Renal cortex interstitium (tissue), 11 donors: ENCODE results near the gene DIAPH1. TPM values are rescaled to one million over a fixed set of nuclear protein-coding genes. Genes with fewer than 3 reads are reported as not detected.

Experiments
- DNase-seq, 11 donors: peaks; one replicate each; pipeline ENCODE4 v3.0.0-alpha.2; 2013; ENCODE audit warnings: low read depth in 9 of 11, low spot score in 4 of 11; ENCODE audit errors: extremely low read depth in 1 of 11
- polyA plus RNA-seq, 3 donors: library from polyadenylated mRNA; unstranded; fragments of 120-200 nt; gene quantifications; one replicate each; pipeline ENCODE4 v1.2.1, GENCODE V29; 2013; ENCODE audit not compliant: insufficient read length in 3 of 3

The DIAPH1 gene
- polyA plus RNA-seq, 3 donors: 70.4 to 86.9 (median 73.6) TPM

- no peak for DNase-seq
Measured at GRCh38 chr5:141586246-141586645, 32.6 kb downstream of the DIAPH1 start.

- DNase-seq: no peak
Measured at GRCh38 chr5:141585594-141585993, 33.2 kb downstream of the DIAPH1 start.

- DNase-seq: no peak
Measured at GRCh38 chr5:141574122-141574510, 44.7 kb downstream of the DIAPH1 start.

- DNase-seq: no peak
Measured at GRCh38 chr5:141573489-141574121, 45.2 kb downstream of the DIAPH1 start.

- no peak for DNase-seq
Measured at GRCh38 chr5:141570655-141571054, 48.1 kb downstream of the DIAPH1 start.

- DNase-seq: no peak
Measured at GRCh38 chr5:141567513-141568117, 51.2 kb downstream of the DIAPH1 start.

- DNase-seq: no peak
Measured at GRCh38 chr5:141565826-141566570, 52.8 kb downstream of the DIAPH1 start.

- peak; percentile 78 to 95 (median 88) for DNase-seq
Measured at GRCh38 chr5:141564216-141564692, 54.5 kb downstream of the DIAPH1 start.

GRCh38 chr5:141560725-141561483 lies 57.9 kb downstream of the DIAPH1 start:
- DNase-seq: peak; percentile 83 to 97 (median 91)

GRCh38 chr5:141560151-141560550 lies 58.6 kb downstream of the DIAPH1 start:
- DNase-seq: no peak

- DNase-seq: no peak
Measured at GRCh38 chr5:141559461-141559860, 59.3 kb downstream of the DIAPH1 start.

- DNase-seq: no peak
Measured at GRCh38 chr5:141558150-141558549, 60.6 kb downstream of the DIAPH1 start.

- peak; percentile 75 to 92 (median 85) for DNase-seq
Measured at GRCh38 chr5:141557681-141558136, 61.1 kb downstream of the DIAPH1 start.

- DNase-seq: no peak
Measured at GRCh38 chr5:141547921-141548320, 70.9 kb downstream of the DIAPH1 start.

- DNase-seq: no peak
Measured at GRCh38 chr5:141547488-141547887, 71.3 kb downstream of the DIAPH1 start.

GRCh38 chr5:141543053-141543452 lies 75.7 kb downstream of the DIAPH1 start:
- no peak for DNase-seq

GRCh38 chr5:141534492-141535213 lies 84.1 kb downstream of the DIAPH1 start:
- no peak for DNase-seq

GRCh38 chr5:141533897-141534296 lies 84.9 kb downstream of the DIAPH1 start:
- no peak for DNase-seq

GRCh38 chr5:141532726-141533125 lies 86.1 kb downstream of the DIAPH1 start:
- DNase-seq: no peak
